T-helper 2 cell treated with Interferon-gamma antibody and Interleukin-4, amounts not matched to agents 100 ng/mL and 5 ng/mL, for 36 hours (primary cell): Measurements from ENCODE around the gene MT1HL1. TPM values are rescaled to one million over a fixed set of nuclear protein-coding genes. Genes with fewer than 3 reads are reported as not detected.
"Not testable (repeated sequence)": the region's sequence is repeated elsewhere in the genome, so short reads cannot be mapped to it uniquely, and the experiment has no call there.

Experiments used
- intact Hi-C: fragments of 100-400 bp; cut with micrococcal nuclease; formaldehyde crosslinking; loops from one replicate; pipeline ENCODE4 v1.15.1; 2023
- total RNA-seq: library from RNA; stranded (reverse); gene quantifications from 2 replicates; pipeline ENCODE4 v1.2.3, GENCODE V29; 2022

MT1HL1 gene
- total RNA-seq, 1 donor from 2014 or later = not detected

- intact Hi-C loops = no loop called here
These were observed 14.7 kb upstream of the MT1HL1 start for GRCh38 chr1:237018896-237019295.

- intact Hi-C loops = no loop called here
These were observed 12.4 kb upstream of the MT1HL1 start for GRCh38 chr1:237016626-237017025.

GRCh38 chr1:237013608-237014007, 9.4 kb upstream of the MT1HL1 start:
- intact Hi-C loops = no loop called here

- intact Hi-C loops = no loop called here
These were observed 8.6 kb upstream of the MT1HL1 start for GRCh38 chr1:237012788-237013383.

GRCh38 chr1:237012361-237012760, 8.1 kb upstream of the MT1HL1 start:
- intact Hi-C loops = no loop called here

- intact Hi-C loops = no loop called here
These were observed 7.2 kb upstream of the MT1HL1 start for GRCh38 chr1:237011432-237011831.

GRCh38 chr1:237009611-237010010, 5.4 kb upstream of the MT1HL1 start:
- intact Hi-C loops = no loop called here

- intact Hi-C loops = no loop called here
These were observed 3.1 kb upstream of the MT1HL1 start for GRCh38 chr1:237007147-237007881.

- intact Hi-C loops = no loop called here
These were observed 1.4 kb upstream of the MT1HL1 start for GRCh38 chr1:237005674-237006073.

GRCh38 chr1:237003516-237003915, 725 bp downstream of the MT1HL1 start:
- intact Hi-C loops = no loop called here

- intact Hi-C loops = no loop called here
These were observed 4.0 kb downstream of the MT1HL1 start for GRCh38 chr1:237000191-237000590.

- intact Hi-C loops = no loop called here
These were observed 5.7 kb downstream of the MT1HL1 start for GRCh38 chr1:236998546-236998945.

- intact Hi-C loops = no loop called here
These were observed 6.4 kb downstream of the MT1HL1 start for GRCh38 chr1:236997882-236998281.

- intact Hi-C loops = no loop called here
These were observed 6.9 kb downstream of the MT1HL1 start for GRCh38 chr1:236997361-236997760.

GRCh38 chr1:236994450-236994849, 9.8 kb downstream of the MT1HL1 start:
- intact Hi-C loops = no loop called here

- intact Hi-C loops = no loop called here
These were observed 11.8 kb downstream of the MT1HL1 start for GRCh38 chr1:236992449-236992848.

GRCh38 chr1:236990052-236990445, 14.2 kb downstream of the MT1HL1 start:
- intact Hi-C loops = no loop called here

- intact Hi-C loops = no loop called here
These were observed 14.8 kb downstream of the MT1HL1 start for GRCh38 chr1:236989290-236990051.

- intact Hi-C loops = no loop called here
These were observed 20.4 kb downstream of the MT1HL1 start for GRCh38 chr1:236983818-236984217.

GRCh38 chr1:236982380-236982779, 21.9 kb downstream of the MT1HL1 start:
- intact Hi-C loops = no loop called here

- intact Hi-C loops = not testable (repeated sequence)
These were observed 22.8 kb downstream of the MT1HL1 start for GRCh38 chr1:236981431-236981830.

GRCh38 chr1:236980673-236981072, 23.6 kb downstream of the MT1HL1 start:
- intact Hi-C loops = no loop called here
